HG02884 (cell line): ENCODE data around the gene EPO.

Experiments used
- ATAC-seq: cut with Tn5 transposase; IDR thresholded peaks from one replicate; pipeline ENCODE4 v1.9.1; 2021; ENCODE audit warnings: mild to moderate bottlenecking, moderate library complexity; ENCODE audit not compliant: unreplicated experiment

Gene EPO

DNA sequence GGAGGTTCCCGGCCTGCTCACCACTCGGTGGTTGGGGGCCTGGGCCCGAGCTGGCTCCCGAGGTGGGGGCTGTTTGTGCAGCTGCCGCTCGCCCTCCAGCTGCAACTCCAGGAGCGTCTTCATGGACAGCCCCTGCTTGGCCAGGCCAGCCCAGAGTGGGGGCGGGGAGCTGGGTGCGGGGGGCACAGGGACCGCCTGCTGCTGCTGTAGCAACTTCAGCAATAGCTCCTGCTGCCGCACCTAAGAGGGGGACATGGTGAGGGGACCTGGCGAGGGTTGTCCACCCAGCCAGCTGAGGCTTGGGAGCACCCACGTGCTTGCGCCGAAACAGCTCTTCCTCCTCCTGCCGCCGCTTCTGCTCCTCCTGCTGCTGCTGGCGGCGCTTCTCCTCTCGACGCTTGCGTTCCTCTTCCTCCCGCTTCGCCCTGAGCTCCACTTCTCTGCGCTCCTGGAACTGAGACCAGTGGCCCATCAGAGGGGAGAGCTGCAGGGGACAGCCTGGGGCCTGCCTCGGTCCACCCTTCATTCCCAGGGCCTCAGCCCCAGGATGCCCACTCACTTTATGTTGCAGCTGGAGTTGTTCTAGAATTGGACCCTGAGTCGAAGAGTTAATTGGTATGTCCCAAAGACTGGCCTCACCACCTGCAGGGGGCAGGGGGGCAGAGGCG, 37.1 kb upstream of the EPO start:
- no peak for ATAC-seq

DNA sequence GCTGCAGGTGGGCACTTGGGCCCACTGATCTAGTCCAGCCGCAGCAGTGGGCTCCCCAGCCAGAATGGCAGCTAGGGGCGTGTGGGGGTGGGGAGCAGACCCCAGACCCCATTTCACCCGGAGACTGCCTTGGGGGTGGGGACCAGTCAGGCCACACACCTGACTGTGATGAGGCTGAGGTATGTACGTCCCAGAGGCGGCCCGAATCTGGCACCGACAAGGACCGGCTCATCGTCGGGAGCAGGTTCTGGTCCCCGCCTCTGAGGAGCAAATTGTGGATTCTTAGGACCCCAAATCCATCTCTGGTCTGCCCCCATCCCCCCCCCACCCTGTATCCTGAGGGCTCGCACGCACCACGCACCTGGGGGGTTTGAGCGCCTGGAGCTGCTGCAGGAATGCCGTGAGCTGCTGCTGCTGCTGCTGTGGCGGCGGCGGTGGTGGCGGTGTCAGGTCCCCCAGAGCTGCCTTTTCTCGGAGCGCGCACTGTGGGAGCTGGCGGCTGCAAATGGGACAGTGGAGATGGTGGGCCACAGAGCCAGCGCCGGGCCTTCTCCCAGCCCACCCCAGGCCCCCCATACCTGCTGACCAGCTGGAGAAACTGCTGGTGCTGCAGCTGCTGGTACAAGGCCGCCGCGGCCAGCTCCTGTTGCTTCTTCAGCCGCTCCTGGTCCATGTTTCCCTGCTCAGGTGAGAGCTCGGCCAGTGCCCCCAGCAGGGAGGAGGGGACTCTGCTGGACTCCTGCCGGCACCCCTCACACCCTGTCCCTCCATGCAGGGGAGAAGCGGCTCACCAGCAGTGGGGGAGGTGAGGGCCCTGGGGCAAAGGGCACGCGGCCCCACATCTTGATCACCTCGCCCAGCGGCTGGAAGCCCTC, 36.4 kb upstream of the EPO start:
- ATAC-seq = no peak

DNA sequence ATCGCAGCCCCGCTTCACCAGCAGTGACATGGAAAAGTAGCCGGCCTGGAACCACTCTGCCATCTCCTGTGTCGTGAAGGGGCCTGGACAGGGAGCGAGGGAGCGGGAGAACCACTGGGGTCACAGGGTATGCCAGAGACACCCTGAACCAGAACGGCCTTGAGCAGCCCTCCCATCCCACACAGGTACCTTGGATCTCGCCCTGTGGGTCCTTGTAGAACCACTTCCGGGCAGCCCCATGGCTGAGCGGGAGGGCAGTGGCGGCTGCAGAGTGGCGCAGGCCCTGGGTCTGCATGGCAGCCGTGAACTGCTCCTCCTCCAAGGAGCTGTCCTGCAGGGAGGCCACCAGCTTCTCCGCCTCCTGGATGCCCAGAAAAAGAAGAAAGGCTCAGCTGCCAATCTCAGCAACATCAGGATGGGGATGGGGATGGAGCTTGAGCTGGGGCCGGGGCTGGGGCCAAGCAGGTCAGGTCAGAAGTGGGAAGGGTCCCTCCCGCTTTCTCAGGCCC, 35.7 kb upstream of the EPO start:
- no peak for ATAC-seq

DNA sequence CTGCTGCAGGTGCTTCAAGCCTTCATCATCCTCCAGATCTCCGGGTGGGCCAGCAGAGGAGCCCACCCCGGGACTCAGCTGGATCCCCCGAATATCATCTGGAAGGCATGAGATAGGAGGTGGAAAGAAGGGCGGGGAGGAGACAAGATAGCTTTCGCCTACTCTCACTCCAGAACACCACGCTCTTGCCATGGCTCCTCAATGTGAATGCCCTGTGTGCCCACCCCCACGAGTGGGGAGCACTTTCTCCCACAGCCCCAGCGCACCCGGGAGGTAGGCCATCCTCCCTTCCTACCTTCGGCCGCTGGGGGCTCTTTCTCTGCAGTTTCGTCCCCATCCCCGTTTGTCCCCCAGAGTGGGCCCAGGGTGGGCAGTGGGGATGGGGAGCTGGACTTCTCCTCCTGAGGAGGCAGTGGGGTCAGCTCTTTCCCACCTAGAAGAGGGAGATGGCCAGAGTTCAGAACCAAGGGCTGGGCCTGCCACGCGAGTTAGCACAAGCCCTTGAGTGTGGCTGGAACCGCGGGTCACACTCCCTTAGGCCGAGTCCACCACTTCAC, 35.1 kb upstream of the EPO start:
- no peak for ATAC-seq

DNA sequence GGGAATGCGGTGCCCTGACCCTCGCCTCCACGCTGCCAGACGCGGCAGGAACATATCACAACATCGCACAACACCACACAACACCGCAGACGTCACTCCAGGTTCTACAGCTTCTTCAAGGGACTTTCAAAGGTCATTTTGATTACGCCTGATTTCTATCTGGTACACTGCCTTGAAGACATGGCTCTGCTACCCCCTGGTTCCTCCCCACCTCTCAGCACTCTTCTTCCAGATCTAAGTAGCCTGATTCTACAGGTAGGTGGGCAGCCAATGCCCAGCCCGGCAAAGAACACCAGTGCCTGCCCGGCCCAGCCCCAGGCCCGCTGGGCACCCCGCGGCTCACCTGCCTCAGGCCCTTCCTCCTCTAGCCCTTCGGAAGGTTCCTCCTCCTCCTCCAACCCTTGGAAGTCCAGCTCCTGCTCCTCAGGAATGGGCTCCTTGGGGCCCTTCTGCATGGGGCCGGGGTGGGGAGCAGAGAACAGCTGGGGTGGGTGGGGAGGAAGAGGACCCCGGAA, 34.6 kb upstream of the EPO start:
- ATAC-seq = no peak

DNA sequence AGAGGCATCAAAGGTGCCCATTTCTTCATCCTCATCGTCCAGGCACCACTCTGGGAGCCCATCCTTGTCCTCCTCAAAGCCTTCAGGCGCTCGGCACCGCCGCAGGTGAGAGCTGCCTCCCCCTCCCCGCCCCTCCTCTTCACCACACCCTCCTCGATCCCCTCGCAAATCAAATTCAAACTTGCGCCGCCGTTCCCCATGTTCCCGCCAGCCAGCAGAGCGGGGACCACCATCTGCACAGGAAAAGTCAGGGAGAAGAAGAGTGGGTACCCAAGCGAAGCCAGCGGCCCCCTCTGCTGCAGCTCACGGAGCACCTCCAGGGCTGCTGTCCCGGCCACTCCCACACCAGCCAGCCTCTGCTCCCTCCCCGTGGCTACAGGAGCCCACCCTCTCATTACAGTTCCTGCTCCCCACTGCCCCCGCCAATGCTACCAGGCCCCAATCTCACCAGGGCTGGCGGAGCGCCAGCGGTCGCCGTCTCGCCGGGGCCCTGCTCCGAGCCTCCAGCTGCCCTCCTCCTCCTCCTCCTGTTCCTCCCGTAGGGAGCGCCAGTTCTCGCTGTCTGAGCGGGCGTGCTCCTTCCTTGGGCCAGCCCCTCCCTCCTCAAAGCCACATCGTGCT, 34.0 kb upstream of the EPO start:
- ATAC-seq = no peak

DNA sequence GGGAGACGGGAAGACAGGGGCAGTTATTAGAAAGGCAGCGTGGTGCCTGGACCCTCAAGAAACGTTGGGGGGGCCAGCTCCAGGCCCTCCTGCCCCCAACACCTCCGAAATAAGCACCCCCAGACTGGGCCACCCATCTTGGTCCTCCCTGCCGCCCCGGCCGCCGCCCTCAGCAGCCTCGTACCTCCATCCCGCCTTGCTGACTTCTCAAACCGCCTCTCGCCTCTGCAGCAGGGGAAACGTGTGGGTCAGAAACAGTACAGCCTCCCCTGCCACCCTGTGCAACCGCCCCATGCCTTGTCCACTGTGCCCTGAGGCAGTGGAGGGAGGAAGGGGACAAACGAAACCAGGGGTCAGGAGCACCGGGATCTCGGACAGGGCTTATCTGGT, 33.5 kb upstream of the EPO start:
- ATAC-seq = no peak

DNA sequence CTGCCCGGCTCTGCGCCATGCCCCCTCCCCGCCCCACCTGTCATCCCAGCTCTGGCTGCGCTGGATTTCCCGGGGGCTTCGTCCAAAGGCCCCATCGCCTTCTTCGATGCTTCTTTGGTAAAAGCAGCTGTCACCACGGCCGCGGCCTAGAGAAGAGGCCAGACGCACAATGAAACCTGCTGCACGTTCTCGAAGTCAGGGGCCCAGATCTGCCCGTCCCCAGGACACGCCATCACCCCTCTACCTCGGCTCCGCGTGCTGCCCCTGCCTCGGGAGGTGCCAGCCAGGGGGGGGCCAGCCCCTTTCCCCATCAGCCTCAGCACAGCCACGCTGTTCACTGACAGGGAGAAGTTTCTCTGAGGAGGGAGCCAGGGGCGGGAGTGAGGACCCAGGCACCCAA, 33.0 kb upstream of the EPO start:
- ATAC-seq = no peak

DNA sequence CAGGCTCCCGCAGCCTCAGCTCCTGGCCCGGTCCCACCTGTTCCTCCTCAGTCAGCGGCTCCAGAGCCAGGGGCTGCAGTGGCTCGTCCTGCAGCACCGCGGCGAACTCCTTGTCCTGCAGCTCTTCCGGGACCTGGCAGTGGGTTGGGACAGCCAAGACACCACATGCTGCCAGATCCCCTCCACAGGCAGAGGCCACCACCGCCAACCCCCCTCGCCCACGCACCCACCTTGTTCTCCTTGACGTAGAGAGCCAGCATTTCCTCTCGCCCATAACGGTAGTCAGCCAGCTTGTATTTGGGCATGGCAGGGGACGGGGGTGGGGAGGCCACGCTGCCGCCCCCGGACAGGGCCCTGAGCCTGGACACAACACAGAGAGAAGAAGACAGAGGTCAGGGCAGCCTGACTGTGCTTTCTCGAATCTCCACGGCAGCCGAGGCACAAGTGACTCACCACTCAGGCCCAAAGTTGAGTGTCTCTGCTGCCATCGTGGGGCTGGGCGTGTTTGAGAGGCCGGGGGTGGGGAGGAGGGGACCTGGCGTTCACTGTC, 32.4 kb upstream of the EPO start:
- no peak for ATAC-seq

DNA sequence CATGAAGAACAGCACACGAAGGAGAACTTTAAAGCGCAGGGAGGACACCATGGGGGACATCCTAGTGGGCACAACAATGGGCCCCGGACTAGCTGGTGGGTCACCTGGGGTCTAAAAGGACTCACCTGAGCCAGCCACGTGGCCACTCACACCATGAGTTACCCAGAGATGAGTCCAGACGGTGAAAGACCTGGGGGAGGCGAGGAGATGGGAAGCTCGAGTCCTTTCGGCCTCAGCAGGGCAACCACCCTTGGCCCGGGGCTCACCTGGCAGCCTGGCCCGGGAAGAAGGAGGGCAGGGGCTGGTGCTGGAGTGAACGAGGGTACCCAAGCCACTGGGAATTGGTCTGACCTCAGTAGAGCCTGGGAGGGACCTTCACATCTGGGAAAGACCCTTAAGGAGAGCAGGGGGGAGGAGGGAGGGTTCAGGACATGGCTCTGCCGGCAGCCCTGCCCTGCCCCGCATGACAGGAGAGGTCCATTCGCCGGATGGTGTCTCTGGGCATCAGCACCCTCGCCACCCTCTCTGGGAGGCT, 31.9 kb upstream of the EPO start:
- ATAC-seq = no peak

DNA sequence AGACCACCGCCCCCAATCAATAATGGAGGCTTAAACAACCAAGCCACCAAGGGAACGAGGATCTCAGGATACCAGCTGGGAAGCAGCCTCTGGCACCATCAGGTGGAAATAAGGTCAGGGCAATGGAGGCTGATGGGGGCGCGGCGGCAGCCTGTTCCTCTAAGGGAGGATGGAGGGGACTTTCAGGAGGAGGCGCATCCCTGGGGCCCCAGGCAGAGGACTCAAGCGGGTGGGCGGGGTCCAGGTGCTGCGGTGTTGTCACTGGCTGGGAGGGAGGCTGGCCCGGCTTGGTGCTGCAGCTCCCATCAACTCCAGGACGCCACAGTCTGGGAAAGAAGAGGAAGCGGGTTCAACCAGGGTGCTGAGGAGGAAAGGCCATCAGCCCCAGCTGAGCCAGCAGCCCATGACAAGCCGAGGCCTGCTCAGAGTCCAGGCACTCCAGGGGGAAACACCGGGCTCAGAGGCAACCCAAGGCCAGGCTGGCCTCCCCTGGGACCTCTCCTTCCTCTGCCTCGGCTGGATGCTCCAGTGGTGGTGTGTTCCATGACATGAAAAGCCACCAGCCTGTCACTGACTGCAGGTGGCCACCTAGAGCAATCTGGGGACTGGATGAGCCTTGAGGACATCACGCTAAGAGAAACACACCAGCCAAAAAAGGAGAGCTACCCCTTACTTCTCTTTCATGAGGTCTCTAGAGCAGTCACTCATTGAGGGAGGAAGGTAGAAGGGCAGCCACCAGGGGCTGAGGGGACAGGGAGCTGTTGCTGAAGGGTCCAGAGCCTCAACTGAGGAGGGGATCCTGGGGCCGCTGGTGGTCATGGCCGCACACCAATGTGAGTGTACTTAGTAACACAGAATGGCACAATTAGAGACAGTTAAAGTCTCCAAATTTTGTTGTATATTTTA, 30.8 kb upstream of the EPO start:
- ATAC-seq = no peak

DNA sequence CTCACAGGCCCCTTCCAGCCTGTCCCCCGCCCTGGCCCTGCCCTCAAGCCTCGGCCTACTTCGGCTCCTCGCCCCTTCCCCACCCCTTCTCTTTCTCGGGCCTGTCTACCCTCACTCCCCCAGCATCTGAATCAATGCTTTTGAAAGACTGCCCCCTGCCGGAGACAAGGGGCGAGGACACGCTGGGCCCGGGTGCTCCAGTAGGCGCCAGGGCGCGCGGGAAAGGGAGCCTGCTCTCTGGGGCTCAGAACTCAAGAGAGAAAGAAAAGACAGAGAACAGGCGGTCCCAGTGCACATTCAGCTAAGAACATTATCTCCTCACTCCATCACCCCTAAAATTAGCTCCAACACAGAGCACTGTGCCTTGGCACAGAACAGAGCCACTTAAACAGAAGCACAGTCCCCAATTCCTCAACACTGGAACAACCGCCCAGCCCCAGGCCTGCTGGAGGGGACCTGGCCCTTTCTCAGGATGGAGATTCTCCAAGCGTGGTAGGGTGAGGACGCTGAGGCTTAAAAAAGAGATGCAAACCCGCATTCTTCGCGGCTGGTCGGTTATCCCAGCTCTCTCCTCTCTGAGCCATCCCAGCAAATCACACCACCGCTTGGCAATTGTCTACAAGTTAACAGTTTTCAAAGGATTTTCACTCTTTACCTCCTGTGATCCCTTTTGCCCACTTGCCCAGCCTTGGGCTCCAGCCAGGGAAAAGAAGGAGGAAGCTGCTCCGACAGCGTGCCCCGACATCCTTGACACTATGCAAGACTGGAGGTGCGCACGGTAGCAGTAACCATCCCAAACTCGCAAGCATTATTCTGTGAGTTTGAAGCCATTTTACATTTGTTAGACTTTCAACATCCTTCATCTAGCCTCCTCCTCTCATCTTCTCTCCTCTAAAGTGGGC, 28.3 kb upstream of the EPO start:
- no peak for ATAC-seq

DNA sequence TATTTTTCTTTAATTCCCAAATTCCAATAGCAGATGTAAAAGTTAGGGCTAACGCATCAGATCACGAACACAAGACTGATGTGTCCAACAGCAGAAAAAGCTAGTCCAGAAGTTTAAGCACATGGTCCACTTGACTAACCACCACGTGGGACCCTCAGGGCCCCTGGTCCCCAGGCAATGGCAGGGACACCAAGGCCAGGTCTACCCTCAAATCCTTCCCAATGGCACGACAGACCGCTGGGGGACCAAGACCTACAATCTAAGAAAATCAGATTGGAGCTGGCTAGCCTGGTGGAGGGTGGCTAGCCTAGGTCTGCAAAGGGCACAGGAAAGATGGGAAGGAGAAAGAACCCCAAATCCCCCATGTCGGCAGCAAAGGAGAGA, 27.7 kb upstream of the EPO start:
- no peak for ATAC-seq

DNA sequence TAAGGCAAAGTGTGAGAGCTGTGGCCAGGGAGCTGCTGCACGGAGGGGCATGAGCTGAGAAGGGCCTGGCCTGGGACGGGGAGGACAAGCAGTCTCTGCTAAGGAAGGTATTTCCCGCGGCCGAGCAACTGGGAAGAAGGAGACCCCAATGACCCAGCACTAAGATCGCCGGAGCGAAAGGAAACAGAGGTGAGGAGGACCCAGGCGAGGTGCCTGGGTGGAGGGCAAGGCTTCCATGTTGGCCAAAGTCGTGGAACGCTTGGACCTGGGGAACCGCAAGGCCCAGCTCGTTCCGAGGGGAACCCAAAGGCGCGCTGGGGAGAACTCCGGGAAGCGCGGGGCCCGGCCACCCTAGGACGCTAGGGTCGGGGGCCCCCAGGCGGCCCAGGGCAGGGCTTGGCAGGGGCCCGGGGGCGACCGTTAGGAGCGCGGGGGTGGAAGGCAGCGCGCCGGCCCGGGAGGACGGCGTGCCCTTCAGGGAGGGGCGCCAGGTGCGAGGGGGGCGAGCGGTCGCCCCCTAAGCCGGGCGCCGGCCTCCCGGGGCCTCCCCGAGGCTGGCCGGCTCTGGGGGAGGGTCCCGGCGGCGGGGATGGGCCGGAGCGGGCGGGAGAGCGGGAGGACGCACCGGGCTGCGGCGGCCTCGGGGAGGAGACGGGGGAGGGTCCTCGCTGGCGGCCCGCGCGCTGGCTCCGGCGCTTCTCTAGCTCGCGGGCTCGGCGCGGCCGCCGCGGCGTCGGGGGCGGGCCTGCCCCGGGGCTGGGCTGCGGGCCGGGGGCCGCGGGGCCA, 26.8 kb upstream of the EPO start:
- no peak for ATAC-seq

DNA sequence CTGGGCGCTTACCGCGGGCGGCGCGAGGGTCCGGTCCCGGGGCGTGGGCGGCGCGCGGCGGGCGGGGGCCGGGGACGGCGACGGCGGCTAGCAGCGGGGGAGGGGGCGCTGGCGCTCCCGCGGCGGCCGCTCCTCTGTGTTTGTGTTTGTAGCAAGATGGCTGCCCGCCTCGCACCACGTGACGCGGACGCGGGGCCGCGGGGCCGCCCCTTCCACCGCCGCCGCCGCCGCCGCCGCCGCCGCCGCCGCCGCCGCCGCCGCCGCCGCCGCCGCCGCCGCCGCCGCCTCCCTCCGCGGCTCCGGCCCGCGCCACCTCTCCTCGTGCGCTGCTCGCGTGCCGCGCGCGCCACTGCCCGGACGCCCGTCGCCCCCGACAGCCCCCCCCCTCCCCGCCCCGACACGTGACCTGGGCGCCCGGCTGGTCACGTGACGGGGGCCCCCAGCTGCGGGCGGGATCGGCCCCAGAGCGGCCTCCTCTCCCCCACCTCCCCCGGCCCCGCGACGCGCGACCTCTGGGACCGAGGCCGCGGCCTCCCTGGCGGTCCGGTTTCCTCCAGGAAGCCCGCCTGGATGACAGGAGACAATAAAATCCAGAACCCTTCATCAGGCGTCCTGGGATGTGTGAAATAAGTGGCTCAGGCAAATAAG, 26.0 kb upstream of the EPO start, which contains the start of gene GIGYF1:
Gene GIGYF1 (minus strand): TSS at position 153 of the 648 bp plus-strand sequence. CDS start 6,012 bp downstream, outside the sequence.
- ATAC-seq = no peak

DNA sequence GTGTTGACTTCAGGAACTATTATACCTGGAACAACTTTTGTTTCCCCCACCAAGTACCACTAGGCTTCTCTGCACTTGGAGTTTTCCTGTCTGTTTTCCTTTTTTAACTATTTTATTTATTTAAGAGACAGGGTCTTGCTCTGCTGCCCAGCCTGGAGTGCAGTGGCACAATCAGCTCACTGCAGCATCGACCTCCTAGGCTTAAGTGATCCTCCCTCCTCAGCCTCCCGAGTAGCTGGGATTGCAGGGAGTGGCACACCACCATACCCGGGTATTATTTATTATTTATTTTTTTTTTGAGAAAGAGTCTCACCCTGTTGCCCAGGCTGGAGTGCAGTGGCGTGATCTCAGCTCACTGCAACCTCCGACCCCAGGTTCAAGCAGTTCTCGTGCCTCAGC, 24.1 kb upstream of the EPO start:
- ATAC-seq = no peak

DNA sequence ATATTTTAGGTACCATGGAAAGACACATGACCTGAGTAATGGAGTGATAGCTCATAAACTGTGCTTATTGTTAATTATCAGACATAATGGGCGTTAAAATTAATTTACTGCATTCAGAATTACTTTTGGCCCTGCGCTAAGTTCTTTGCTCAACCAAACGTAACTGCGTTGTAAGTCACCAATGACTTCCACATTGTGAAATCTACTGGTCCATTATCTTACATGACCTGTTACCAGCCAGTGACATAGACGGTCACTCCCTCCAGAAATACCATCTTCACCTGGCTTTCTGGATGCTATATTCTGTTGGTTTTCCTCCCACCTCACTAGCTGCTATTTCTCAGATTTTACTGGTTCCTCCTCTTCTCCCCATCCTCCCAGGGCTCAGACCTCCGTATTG, 21.2 kb upstream of the EPO start:
- no peak for ATAC-seq
